Transverse colon (tissue), 4 donors: ENCODE results near the gene TNRC6B. TPM values are rescaled to one million over a fixed set of nuclear protein-coding genes. Genes with fewer than 3 reads are reported as not detected.
A peak's percentile ranks its signal among the peaks of the same experiment; 100 is the strongest.

Experiments
- DNase-seq: peaks from one replicate; pipeline ENCODE4 v3.0.0-alpha.2; 2019
- H3K27ac ChIP-seq, 4 donors: fragments of 200-600 bp; sonication (generic); 2 replicates each; pipeline ENCODE4 v1.5.1; 2016 to 2018; ENCODE audit warnings: inconsistent platforms in 4 of 4
- H3K27me3 ChIP-seq: fragments of 200-600 bp; sonication (generic); 2 replicates; pipeline ENCODE4 v1.5.1; 2017; ENCODE audit warnings: inconsistent platforms
- H3K36me3 ChIP-seq, 4 donors: fragments of 200-600 bp; sonication (generic); 2 replicates each; pipeline ENCODE4 v1.5.1; 2017 to 2019; ENCODE audit warnings: inconsistent platforms in 4 of 4
- H3K4me1 ChIP-seq, 4 donors: fragments of 200-600 bp; sonication (generic); 2 replicates each; pipeline ENCODE4 v1.5.1; 2017 to 2020; ENCODE audit warnings: inconsistent platforms in 4 of 4
- H3K4me3 ChIP-seq, 4 donors: fragments of 200-600 bp; sonication (generic); 1 replicate in 1 of 4; 2 replicates in 3 of 4; pipeline versions ENCODE4 v1.5.1 to v1.6.1; 2017 to 2019; ENCODE audit warnings: inconsistent platforms in 4 of 4
- H3K9me3 ChIP-seq, 2 donors: fragments of 200-600 bp; sonication (generic); 2 replicates each; pipeline ENCODE4 v1.5.1; 2017 to 2019; ENCODE audit warnings: inconsistent platforms in 2 of 2
- CTCF ChIP-seq, 5 experiments: fragments of 200-600 bp in 3 of 5; fragments of 450-650 bp in 2 of 5; sonication (generic) in 3 of 5; IDR thresholded peaks; 1 replicate in 2 of 5; 2 replicates in 3 of 5; pipeline ENCODE4 v1.5.1; 2016 to 2017; ENCODE audit warnings: antibody characterized with exemption in 5 of 5, inconsistent platforms in 3 of 5, mild to moderate bottlenecking in 2 of 5, moderate library complexity in 1 of 5
- EP300 ChIP-seq: sonication (generic); formaldehyde crosslinking; IDR thresholded peaks from one replicate; pipeline ENCODE4 v1.6.1; 2017; ENCODE audit warnings: antibody characterized with exemption, low read depth
- POLR2A ChIP-seq: fragments of 450-650 bp; IDR thresholded peaks from one replicate; pipeline ENCODE4 v1.6.1; 2016; ENCODE audit warnings: antibody characterized with exemption, mild to moderate bottlenecking, moderate library complexity
- POLR2AphosphoS5 ChIP-seq, 3 donors: sonication (generic); formaldehyde crosslinking; IDR thresholded peaks; one replicate each; pipeline ENCODE4 v1.6.1; 2016; ENCODE audit warnings: antibody characterized with exemption in 3 of 3
- WGBS, 2 donors: methylation state at CpG; one replicate each; pipeline ENCODE4 v1.1.5; 2018; ENCODE audit warnings: low coverage in 1 of 2; 5-methylcytosine and 5-hydroxymethylcytosine counted together
- in situ Hi-C, 4 donors: fragments of 200-750 bp; cut with MboI; loops; one replicate each; pipeline versions ENCODE4 v1.15.0 to v1.15.1; 2017; ENCODE audit warnings: low sequenced_read_pairs in 3 of 4, low pct_ligation_motif_present in 1 of 4, low pct_unique_long_range_greater_than_20kb in 1 of 4
- intact Hi-C: fragments of 100-400 bp; cut with DNase I; formaldehyde crosslinking; loops from one replicate; pipeline ENCODE4 v1.15.1; 2023; ENCODE audit warnings: low total_unique reads
- total RNA-seq, 4 donors: library from RNA; depleted of rRNA; stranded (reverse); fragments of >200 nt; gene quantifications; one replicate each; pipeline ENCODE4 v1.1.0, GENCODE V29; 2016

The TNRC6B gene
- total RNA-seq, 4 donors from 2014 or later = 36.7 to 108 (median 54.0) TPM

GRCh38 chr22:40335358-40335757, 157.6 kb downstream of the TNRC6B start:
- H3K27me3 ChIP-seq = no peaks in the 10 kb centered on the region
- 39 to 57% methylated on average over 2 of the region's 2 CpGs for WGBS, 2 donors
- H3K36me3 ChIP-seq = no peaks in the 10 kb centered on the region
- H3K9me3 ChIP-seq = no peaks in the 10 kb centered on the region
- no peak for DNase-seq
- TF ChIP-seq EP300 (no peak), CTCF (IDR thresholded peaks at IDR 0.05) (no peak), POLR2AphosphoS5 (IDR thresholded peaks at IDR 0.05) (no peak), POLR2A (no peak)
- peaks cover 0 to 8% (median under 1%) of the 10 kb centered on the region in 4 donors for H3K4me1 ChIP-seq
- in situ Hi-C loops (no loop called here), intact Hi-C loops (no loop called here)
- no peak overlapping the region for H3K27ac ChIP-seq
- no peak overlapping the region for H3K4me3 ChIP-seq

- TF ChIP-seq POLR2AphosphoS5 (IDR thresholded peaks at IDR 0.05) = peak in 1 of 3 donors; percentile 17
- TF ChIP-seq CTCF (IDR thresholded peaks at IDR 0.05) = no peak
- TF ChIP-seq EP300 = no peak
- no peak for TF ChIP-seq POLR2A
- no peak overlapping the region for H3K4me3 ChIP-seq
- H3K36me3 ChIP-seq = no peaks in the 10 kb centered on the region
- H3K4me1 ChIP-seq = peaks cover 2 to 22% (median 10%) of the 10 kb centered on the region in 4 donors
- 83% methylated on average over 5 of the region's 5 CpGs; no CpG with 5 or more reads in 1 of the 2 donors for WGBS, 2 donors
- no peaks in the 10 kb centered on the region for H3K9me3 ChIP-seq
- H3K27me3 ChIP-seq = no peaks in the 10 kb centered on the region
- no peak overlapping the region for H3K27ac ChIP-seq
- in situ Hi-C loops (loop anchor here in 3 of 4 donors (10.0 kb wide), 2 partner anchors 295 to 805 kb away; partner anchors contain the start of gene RPS19BP1 (in 1 of the 3)), intact Hi-C loops (no loop called here)
- DNase-seq = peak; percentile 58
These were observed 162.3 kb downstream of the TNRC6B start for GRCh38 chr22:40340044-40340443.

GRCh38 chr22:40341604-40342003, 163.9 kb downstream of the TNRC6B start:
- H3K27me3 ChIP-seq = no peaks in the 10 kb centered on the region
- intact Hi-C loops (no loop called here), in situ Hi-C loops (loop anchor here in 3 of 4 donors (10.0 kb wide), 2 partner anchors 297 to 807 kb away; partner anchors contain the start of gene RPS19BP1 (in 1 of the 3))
- no peaks in the 10 kb centered on the region for H3K36me3 ChIP-seq
- no peak for DNase-seq
- H3K4me1 ChIP-seq = peaks cover 2 to 30% (median 14%) of the 10 kb centered on the region in 4 donors
- H3K27ac ChIP-seq = no peak overlapping the region
- TF ChIP-seq POLR2A (no peak), CTCF (IDR thresholded peaks at IDR 0.05) (no peak), EP300 (no peak), POLR2AphosphoS5 (IDR thresholded peaks at IDR 0.05) (no peak)
- WGBS, 2 donors = 36 to 47% methylated on average over 3 to 4 of the region's 4 CpGs
- H3K4me3 ChIP-seq = no peak overlapping the region
- no peaks in the 10 kb centered on the region for H3K9me3 ChIP-seq

GRCh38 chr22:40342521-40342920, 164.8 kb downstream of the TNRC6B start:
- no peak for DNase-seq
- in situ Hi-C loops = loop anchor here in 3 of 4 donors (10.0 kb wide), 2 partner anchors 298 to 808 kb away; partner anchors contain the start of gene RPS19BP1 (in 1 of the 3)
- intact Hi-C loops = no loop called here
- no peak overlapping the region for H3K4me3 ChIP-seq
- H3K27me3 ChIP-seq = no peaks in the 10 kb centered on the region
- no peaks in the 10 kb centered on the region for H3K9me3 ChIP-seq
- H3K27ac ChIP-seq = no peak overlapping the region
- 27 to 29% methylated on average over 5 to 9 of the region's 9 CpGs for WGBS, 2 donors
- TF ChIP-seq CTCF (IDR thresholded peaks at IDR 0.05) (no peak), POLR2AphosphoS5 (IDR thresholded peaks at IDR 0.05) (no peak), EP300 (no peak), POLR2A (no peak)
- peaks cover 2 to 37% (median 20%) of the 10 kb centered on the region in 4 donors for H3K4me1 ChIP-seq
- H3K36me3 ChIP-seq = no peaks in the 10 kb centered on the region
